GM13976 (cell line): ENCODE measurements around the gene CFAP54.

ENCODE experiments used
- DNase-seq: peaks from one replicate; pipeline ENCODE4 v3.0.0; 2012; ENCODE audit warnings: low spot score
- in situ Hi-C: fragments of 300-500 bp; cut with MboI; formaldehyde crosslinking; loops from one replicate; pipeline ENCODE4 v1.12.0; 2022; ENCODE audit warnings: low sequenced_read_pairs, mixed read lengths, inconsistent platforms; ENCODE audit not compliant: unreplicated experiment
- TF ChIP-seq, protein P1 (sequence below): IDR thresholded peaks from 2 replicates; pipeline ENCODE4 v1.5.1; 2012; ENCODE audit warnings: borderline replicate concordance, mild to moderate bottlenecking; ENCODE audit not compliant: insufficient read depth; ENCODE audit errors: extremely low read depth, missing control alignments, control extremely low read depth

Gene CFAP54

DNA sequence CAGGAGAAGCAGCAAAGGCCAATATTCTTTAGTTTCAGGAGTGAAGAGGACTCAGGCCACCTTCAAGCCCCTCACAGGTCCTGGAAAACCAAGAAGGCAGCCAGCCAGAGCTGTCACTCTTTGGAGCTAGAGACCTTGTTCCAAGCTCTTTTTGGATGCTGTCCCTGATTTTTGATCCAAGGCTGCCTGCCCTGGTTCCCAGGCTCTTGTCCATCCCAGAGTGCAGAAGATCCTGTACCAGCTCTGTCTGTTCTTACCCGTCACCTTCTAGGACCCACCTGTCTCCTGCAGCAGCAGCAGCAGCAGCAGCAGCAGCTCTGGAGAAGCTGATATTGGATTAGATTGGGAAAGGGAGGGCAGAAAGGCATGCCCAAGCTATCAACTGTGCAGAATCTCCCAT lies 260.6 kb downstream of the CFAP54 start:
- in situ Hi-C loops: no loop called here
- TF ChIP-seq, protein P1, sequence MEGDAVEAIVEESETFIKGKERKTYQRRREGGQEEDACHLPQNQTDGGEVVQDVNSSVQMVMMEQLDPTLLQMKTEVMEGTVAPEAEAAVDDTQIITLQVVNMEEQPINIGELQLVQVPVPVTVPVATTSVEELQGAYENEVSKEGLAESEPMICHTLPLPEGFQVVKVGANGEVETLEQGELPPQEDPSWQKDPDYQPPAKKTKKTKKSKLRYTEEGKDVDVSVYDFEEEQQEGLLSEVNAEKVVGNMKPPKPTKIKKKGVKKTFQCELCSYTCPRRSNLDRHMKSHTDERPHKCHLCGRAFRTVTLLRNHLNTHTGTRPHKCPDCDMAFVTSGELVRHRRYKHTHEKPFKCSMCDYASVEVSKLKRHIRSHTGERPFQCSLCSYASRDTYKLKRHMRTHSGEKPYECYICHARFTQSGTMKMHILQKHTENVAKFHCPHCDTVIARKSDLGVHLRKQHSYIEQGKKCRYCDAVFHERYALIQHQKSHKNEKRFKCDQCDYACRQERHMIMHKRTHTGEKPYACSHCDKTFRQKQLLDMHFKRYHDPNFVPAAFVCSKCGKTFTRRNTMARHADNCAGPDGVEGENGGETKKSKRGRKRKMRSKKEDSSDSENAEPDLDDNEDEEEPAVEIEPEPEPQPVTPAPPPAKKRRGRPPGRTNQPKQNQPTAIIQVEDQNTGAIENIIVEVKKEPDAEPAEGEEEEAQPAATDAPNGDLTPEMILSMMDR: no peak
- no peak for DNase-seq

- DNase-seq: no peak
- in situ Hi-C loops: no loop called here
- TF ChIP-seq, protein P1: no peak
Measured at GRCh38 chr12:96751626-96752025, 262.2 kb downstream of the CFAP54 start.

GRCh38 chr12:96752211-96752610 lies 262.8 kb downstream of the CFAP54 start:
- in situ Hi-C loops: no loop called here
- no peak for DNase-seq
- TF ChIP-seq, protein P1: no peak

DNA sequence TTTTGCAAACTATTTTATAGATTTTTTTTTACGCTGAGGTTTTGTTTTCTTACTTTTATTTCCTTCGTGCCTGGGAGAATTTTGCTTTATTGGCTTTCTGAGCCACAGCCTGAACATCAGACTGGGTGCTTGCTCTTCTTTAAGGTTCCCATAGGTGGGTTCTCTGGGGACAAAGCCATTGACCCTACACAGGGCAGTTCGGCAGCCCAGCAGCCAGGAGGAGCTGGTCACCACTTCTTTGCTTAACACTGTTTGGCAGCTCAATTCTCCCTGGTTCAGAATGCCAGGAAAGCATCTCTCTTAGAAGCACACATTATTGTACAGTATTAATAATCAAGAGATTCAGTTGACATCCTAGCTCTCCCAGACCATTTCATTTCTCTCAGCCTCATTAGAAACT lies 276.9 kb downstream of the CFAP54 start:
- no peak for DNase-seq
- TF ChIP-seq, protein P1: no peak
- in situ Hi-C loops: no loop called here

DNA sequence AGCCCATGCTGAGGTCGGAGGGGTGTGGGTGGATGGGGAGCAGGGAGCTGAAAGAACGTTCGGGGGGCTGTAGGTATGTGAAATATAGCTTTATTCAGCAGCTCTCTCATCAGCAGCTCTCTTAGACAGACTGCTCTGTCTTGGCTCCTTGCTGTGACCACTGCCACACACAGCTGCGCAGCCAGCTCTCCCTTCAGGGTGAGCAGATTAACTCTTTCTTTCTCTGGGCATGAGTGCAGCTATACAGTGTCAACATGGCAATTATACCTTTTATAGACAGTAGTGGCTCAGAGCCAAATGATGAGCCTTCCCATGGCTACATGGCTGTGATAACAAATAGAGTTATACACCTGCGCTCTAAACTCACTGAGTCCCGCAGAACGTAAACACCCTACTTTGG lies 280.0 kb downstream of the CFAP54 start:
- TF ChIP-seq, protein P1: no peak
- DNase-seq: no peak
- in situ Hi-C loops: no loop called here

GRCh38 chr12:96770219-96771102 lies 281.1 kb downstream of the CFAP54 start:
- in situ Hi-C loops: no loop called here
- TF ChIP-seq, protein P1: no peak
- no peak for DNase-seq
